GM12872 (cell line): ENCODE results near the gene RNF6.

ENCODE experiments used
- CTCF ChIP-seq: IDR thresholded peaks from 3 replicates; pipeline ENCODE4 v1.5.1; 2011; ENCODE audit warnings: low read depth, mild to moderate bottlenecking, low read length, moderate library complexity; ENCODE audit not compliant: insufficient read depth

The RNF6 gene

GRCh38 chr13:26255115-26255514 lies 33.0 kb upstream of the RNF6 start:
- no peak for TF ChIP-seq CTCF

- TF ChIP-seq CTCF = no peak
Observed at GRCh38 chr13:26254583-26255111, 32.5 kb upstream of the RNF6 start.

GRCh38 chr13:26253787-26254582 lies 31.9 kb upstream of the RNF6 start, which contains the start of gene CDK8:
Gene CDK8, plus strand, starts transcription at chr13:26254129. Its CDS starts 513 bp downstream, at chr13:26254642.
- no peak for TF ChIP-seq CTCF

GRCh38 chr13:26253262-26253786 lies 31.2 kb upstream of the RNF6 start:
- TF ChIP-seq CTCF = no peak

- TF ChIP-seq CTCF = no peak
Observed at GRCh38 chr13:26249551-26249950, 27.4 kb upstream of the RNF6 start.

GRCh38 chr13:26247608-26248007 lies 25.5 kb upstream of the RNF6 start:
- TF ChIP-seq CTCF = no peak

- TF ChIP-seq CTCF = no peak
Observed at GRCh38 chr13:26247011-26247410, 24.9 kb upstream of the RNF6 start.
